ENCODE results near the gene BBIP1.

The BBIP1 gene

DNA sequence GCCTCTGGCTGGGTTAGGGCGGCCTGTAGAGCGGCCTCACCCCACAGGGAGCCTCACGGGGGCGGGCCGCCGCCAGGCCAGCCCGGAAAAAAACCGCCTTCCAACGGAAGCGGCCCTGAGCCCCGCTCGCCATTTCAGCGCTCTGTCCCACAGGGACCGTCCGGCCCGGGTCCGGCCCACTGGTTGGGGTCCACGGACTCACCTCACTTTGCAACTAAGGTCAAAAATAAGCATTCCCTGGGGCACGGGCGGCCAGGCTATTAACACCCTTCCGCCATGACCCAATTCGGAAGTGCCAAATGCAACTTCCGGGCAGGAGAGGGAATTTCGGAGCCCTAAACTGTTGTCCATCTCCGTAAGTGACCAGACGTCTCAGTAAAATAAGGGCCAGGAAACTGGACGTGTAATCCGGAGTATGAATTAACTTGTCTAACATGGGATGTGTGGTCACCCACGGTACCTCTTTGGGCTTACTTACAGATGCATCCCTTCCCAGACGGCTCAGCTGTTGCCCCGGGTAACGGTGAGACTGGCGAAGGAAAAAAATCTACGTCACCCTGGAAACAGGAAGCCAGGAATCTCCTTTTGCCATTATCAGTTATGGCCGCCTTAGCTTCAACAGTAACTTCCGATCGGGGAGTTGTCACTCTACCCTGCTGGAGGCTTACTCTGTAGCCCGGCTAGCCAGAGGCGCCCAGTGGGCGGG, at the start of gene BBIP1:
Gene BBIP1, minus strand, starts transcription at position 538 of the 706 bp plus-strand sequence. CDS start 1,023 bp downstream, outside the sequence.
- DNase-seq (ENCODE audit: low read depth): no peak

- DNase-seq (ENCODE audit: low read depth): no peak
Observed at GRCh38 chr10:110967645-110968044, 48.7 kb upstream of the BBIP1 start.

- DNase-seq (ENCODE audit: low read depth): no peak
Observed at GRCh38 chr10:110967009-110967630, 48.1 kb upstream of the BBIP1 start.

DNA sequence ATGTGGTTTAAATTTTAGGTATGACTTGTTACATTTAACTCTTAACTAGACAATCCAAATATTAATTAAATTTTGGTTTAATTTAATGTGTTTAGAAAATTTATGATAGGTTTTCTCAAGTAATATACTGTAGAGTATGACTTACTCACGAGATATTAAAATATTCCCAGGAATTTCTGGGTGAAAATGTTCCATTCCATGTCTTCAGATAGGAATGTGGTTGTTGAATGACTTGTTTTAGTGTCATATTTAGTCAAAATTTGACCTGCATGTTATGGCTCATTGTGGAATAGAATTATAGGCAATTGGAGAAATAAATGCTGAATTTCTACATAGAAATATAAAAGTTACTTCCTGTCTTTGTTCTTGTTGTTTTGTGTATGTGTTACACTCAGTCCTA, 47.2 kb upstream of the BBIP1 start:
- DNase-seq (ENCODE audit: low read depth): no peak

GRCh38 chr10:110965216-110965615, 46.2 kb upstream of the BBIP1 start:
- no peak for DNase-seq (ENCODE audit: low read depth)

DNA sequence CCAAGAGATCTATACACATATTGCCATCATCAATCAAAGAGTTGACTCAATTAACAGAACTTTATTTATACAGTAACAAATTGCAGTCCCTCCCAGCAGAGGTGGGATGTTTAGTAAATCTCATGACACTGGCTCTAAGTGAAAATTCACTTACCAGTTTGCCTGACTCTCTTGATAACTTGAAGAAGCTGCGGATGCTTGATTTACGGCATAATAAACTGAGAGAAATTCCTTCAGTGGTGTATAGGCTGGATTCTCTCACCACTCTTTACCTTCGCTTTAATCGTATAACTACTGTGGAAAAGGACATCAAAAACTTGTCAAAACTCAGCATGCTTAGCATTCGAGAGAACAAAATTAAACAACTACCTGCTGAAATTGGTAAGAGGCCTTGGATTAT, 45.7 kb upstream of the BBIP1 start:
- DNase-seq (ENCODE audit: low read depth): no peak

GRCh38 chr10:110963162-110963561, 44.2 kb upstream of the BBIP1 start:
- no peak for DNase-seq (ENCODE audit: low read depth)

GRCh38 chr10:110962443-110962842, 43.5 kb upstream of the BBIP1 start:
- no peak for DNase-seq (ENCODE audit: low read depth)

- no peak for DNase-seq (ENCODE audit: low read depth)
Observed at GRCh38 chr10:110960333-110960712, 41.3 kb upstream of the BBIP1 start.

- no peak for DNase-seq (ENCODE audit: low read depth)
Observed at GRCh38 chr10:110959379-110960332, 40.7 kb upstream of the BBIP1 start.

DNA sequence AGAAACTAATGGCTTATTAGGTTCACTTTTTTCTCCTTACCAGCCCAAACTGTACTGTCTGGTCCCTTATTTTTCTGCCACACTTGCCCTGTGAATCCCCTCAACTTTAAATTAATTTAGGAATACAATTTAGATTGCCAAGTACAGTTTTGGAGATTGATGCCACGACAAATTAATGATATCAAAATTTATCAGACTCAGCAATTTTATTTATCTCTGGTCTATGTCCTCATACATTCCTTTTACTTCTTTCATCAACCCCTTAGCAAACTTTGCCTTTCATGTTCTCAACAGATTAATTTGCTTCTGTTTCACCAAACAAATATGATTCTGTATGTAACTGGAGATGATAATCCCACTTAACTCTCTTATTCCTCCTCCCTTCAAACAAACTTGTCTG, 38.6 kb upstream of the BBIP1 start:
- DNase-seq (ENCODE audit: low read depth): no peak

- DNase-seq (ENCODE audit: low read depth): no peak
Observed at GRCh38 chr10:110951381-110951780, 32.4 kb upstream of the BBIP1 start.

- no peak for DNase-seq (ENCODE audit: low read depth)
Observed at GRCh38 chr10:110947061-110947595, 28.1 kb upstream of the BBIP1 start.

- no peak for DNase-seq (ENCODE audit: low read depth)
Observed at GRCh38 chr10:110946496-110946895, 27.5 kb upstream of the BBIP1 start.

DNA sequence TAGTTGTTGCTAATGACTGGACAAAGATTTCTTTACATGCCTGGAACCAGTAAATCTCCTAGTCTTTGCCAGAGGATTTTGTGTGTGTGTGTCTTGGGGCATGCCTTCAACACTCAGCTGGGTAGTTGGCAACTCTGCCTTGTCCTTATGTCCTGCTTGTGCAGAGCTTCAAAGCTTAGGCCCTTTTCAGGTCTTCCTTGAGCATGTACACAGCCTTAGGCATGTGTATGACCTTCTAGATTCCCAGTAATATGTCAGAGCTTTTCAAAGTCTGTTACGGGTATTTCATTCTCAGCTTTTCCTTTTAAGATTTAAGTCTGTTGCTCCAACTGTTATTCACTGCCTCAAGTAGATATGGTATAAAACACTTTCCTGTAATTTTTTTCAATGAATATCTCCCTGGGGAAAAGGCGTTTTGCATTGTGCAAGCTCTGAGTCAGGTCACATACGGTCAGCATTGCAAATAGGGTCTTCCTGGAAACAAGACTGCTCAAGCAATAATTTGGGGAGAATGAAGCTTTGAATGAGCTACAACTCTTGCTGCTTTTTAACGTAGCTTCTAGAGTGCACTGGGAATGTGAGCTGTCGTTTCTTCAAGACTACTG, 25.9 kb upstream of the BBIP1 start:
- DNase-seq (ENCODE audit: low read depth): no peak

GRCh38 chr10:110939419-110939818, 20.4 kb upstream of the BBIP1 start:
- DNase-seq (ENCODE audit: low read depth): no peak

- no peak for DNase-seq (ENCODE audit: low read depth)
Observed at GRCh38 chr10:110936757-110937156, 17.8 kb upstream of the BBIP1 start.

GRCh38 chr10:110932505-110933180, 13.7 kb upstream of the BBIP1 start:
- DNase-seq (ENCODE audit: low read depth): no peak

DNA sequence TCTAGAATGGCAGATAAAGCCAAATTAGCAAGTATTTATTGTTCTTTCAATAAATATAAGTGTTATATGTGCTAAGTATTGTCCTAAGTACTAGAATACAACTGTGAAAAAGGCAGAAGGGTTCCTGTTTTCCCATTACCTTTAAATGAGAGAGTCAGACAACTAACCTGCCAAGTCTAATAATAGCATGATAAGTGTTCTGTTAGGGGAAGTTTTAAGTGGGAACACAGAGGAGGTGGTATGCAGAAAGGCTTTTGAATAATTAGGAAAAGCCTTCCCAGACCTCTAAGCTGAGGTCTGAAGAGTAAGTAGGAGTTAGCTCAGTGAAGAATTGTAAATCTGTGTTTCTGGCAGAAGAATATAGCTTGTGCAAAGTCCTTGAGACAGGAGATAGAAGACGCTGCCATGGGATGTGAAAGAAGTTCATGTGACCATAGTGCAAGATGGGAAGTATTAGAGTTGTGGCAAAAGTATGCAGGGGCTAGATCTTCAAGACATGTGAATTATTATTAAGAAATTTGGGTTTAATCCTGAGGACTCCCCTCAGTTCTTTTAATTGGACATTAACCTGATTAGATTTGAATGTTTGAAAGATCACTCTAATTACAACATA, 12.9 kb upstream of the BBIP1 start:
- DNase-seq (ENCODE audit: low read depth): no peak

DNA sequence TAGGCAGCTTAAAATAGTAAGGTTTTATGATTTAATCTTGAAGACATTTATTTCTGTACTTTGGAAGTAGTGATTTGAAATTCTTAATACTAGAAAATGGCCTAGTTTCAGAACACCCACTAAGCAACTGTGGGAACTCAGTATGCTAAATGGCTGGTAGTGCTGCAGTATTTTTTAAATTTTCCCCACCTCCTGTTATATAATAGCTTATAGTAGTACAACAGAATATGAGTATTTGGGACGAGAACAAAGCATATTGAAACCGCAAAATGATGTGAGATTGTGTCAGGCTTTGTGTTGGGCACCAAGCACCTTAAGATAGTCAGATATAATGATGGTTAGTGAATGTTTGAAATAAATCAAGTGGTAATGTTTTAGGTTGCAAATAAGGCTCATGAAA, 8.5 kb upstream of the BBIP1 start:
- DNase-seq (ENCODE audit: low read depth): no peak

GRCh38 chr10:110923856-110924493, 5.0 kb upstream of the BBIP1 start:
- no peak for DNase-seq (ENCODE audit: low read depth)
